ENCODE data around the gene ZBTB24. TPM values are rescaled to one million over a fixed set of nuclear protein-coding genes. Genes with fewer than 3 reads are reported as not detected.
A peak's percentile ranks its signal among the peaks of the same experiment; 100 is the strongest.

ZBTB24 gene
- total RNA-seq, 1 experiment from 2014 or later = 10.4 TPM

- no peak overlapping the region for H3K27ac Mint-ChIP-seq (ENCODE audit: low read depth, unreplicated experiment)
These were observed 26.1 kb downstream of the ZBTB24 start for GRCh38 chr6:109456710-109457561.

GRCh38 chr6:109456111-109456583 lies 26.9 kb downstream of the ZBTB24 start:
- Mint-ChIP-seq H3K4me3 (ENCODE audit: unreplicated experiment) (peak overlapping the region; percentile 93), H3K27ac (ENCODE audit: low read depth, unreplicated experiment) (no peak overlapping the region), H3K9me3 (ENCODE audit: unreplicated experiment) (no peaks in the 10 kb centered on the region), H3K27me3 (ENCODE audit: insufficient read depth, unreplicated experiment) (no peaks in the 10 kb centered on the region), H3K36me3 (ENCODE audit: insufficient read depth, unreplicated experiment) (peaks cover 2% of the 10 kb centered on the region), H3K4me1 (ENCODE audit: insufficient read depth, unreplicated experiment) (peaks cover 12% of the 10 kb centered on the region)
- BruUV-seq (replicated peaks) = no TSS peak
- CTCF ChIA-PET = interaction anchor here (0.7 to 1.9 kb wide), 4 partner anchors 12 to 327 kb away, joined by 3 to 7 read pairs (median 4); no protein-coding TSS in a partner anchor
- intact Hi-C loops (cut with micrococcal nuclease) = loop anchor here (5.0 kb wide), 1 partner anchor 74 kb away; the partner anchor contains the start of gene CD164
- DNase-seq (ENCODE audit: unreplicated experiment) = no peak
- no peak for TF ChIP-seq CTCF (IDR thresholded peaks at IDR 0.05; ENCODE audit: unreplicated experiment)
- POLR2A ChIA-PET = interaction anchor here (0.6 to 4.8 kb wide), 4 partner anchors 9 to 73 kb away, joined by 3 to 20 read pairs (median 5); partner anchors contain the start of genes PPIL6 and SMPD2

More at GRCh38 chr6:109456710-109457561, 26.1 kb downstream of the ZBTB24 start:
- intact Hi-C loops (cut with micrococcal nuclease) = loop anchor here (5.0 kb wide), 1 partner anchor 75 kb away; the partner anchor contains the start of gene CD164
- TF ChIP-seq CTCF (IDR thresholded peaks at IDR 0.05; ENCODE audit: unreplicated experiment) = no peak
- H3K27me3 Mint-ChIP-seq (ENCODE audit: insufficient read depth, unreplicated experiment) = no peaks in the 10 kb centered on the region
- H3K4me1 Mint-ChIP-seq (ENCODE audit: insufficient read depth, unreplicated experiment) = peaks cover 14% of the 10 kb centered on the region
- peaks cover 10% of the 10 kb centered on the region for H3K36me3 Mint-ChIP-seq (ENCODE audit: insufficient read depth, unreplicated experiment)
- ChIA-PET POLR2A (interaction anchor here (0.6 to 4.8 kb wide), 4 partner anchors 9 to 74 kb away, joined by 3 to 20 read pairs (median 4); partner anchors contain the start of genes PPIL6 and SMPD2), CTCF (interaction anchor here (0.7 to 1.9 kb wide), 6 partner anchors 8 to 328 kb away, joined by 3 to 7 read pairs (median 3); no protein-coding TSS in a partner anchor)
- DNase-seq (ENCODE audit: unreplicated experiment) = peak; percentile 56
- BruUV-seq (replicated peaks) = no TSS peak
- peak overlapping the region; percentile 93 for H3K4me3 Mint-ChIP-seq (ENCODE audit: unreplicated experiment)
- H3K9me3 Mint-ChIP-seq (ENCODE audit: unreplicated experiment) = no peaks in the 10 kb centered on the region

GRCh38 chr6:109455437-109456110 lies 27.4 kb downstream of the ZBTB24 start, which contains the start of gene MICAL1:
MICAL1 (minus strand) TSS chr6:109455772; CDS start chr6:109454196, 1,576 bp downstream.
- Mint-ChIP-seq H3K4me1 (ENCODE audit: insufficient read depth, unreplicated experiment) (peaks cover 12% of the 10 kb centered on the region), H3K27ac (ENCODE audit: low read depth, unreplicated experiment) (peak within 1 kb of the TSS; percentile 63), H3K36me3 (ENCODE audit: insufficient read depth, unreplicated experiment) (peaks cover 1% of the 10 kb centered on the region), H3K9me3 (ENCODE audit: unreplicated experiment) (no peaks in the 10 kb centered on the region), H3K27me3 (ENCODE audit: insufficient read depth, unreplicated experiment) (no peaks in the 10 kb centered on the region), H3K4me3 (ENCODE audit: unreplicated experiment) (peak within 1 kb of the TSS; percentile 93)
- BruUV-seq (replicated peaks) = no TSS peak
- ChIA-PET POLR2A (interaction anchor here (0.6 to 4.8 kb wide), 3 partner anchors 9 to 1419 kb away, joined by 3 to 20 read pairs (median 5); partner anchors contain the start of genes AMD1, PPIL6 and SMPD2), CTCF (interaction anchor here (0.6 to 1.6 kb wide), 4 partner anchors 11 to 71 kb away, joined by 3 to 4 read pairs (median 4); no protein-coding TSS in a partner anchor)
- intact Hi-C loops (cut with micrococcal nuclease) = loop anchor here (5.0 kb wide), 1 partner anchor 73 kb away; the partner anchor contains the start of gene CD164
- no peak for TF ChIP-seq CTCF (IDR thresholded peaks at IDR 0.05; ENCODE audit: unreplicated experiment)
- DNase-seq (ENCODE audit: unreplicated experiment) = peak; percentile 32

Data from MCF 10A (cell line).